RWPE2 (cell line): ENCODE measurements around the gene EZR.

Experiments
- ATAC-seq: fragments of 200-7000 bp; cut with Tn5 transposase; 3 replicates; pipeline ENCODE4 v1.9.1; 2021; ENCODE audit warnings: low read depth
- DNase-seq: peaks from one replicate; pipeline ENCODE4 v3.0.0-alpha.2; 2020; ENCODE audit warnings: low spot score
- H3K27ac ChIP-seq: fragments of 450-650 bp; 2 replicates; pipeline ENCODE4 v1.5.1; 2017; ENCODE audit warnings: mild to moderate bottlenecking; ENCODE audit not compliant: poor library complexity, severe bottlenecking
- H3K27me3 ChIP-seq: fragments of 250-450 bp; sonication (Bioruptor Pico); 2 replicates; pipeline ENCODE4 v1.5.1; 2021; ENCODE audit warnings: mild to moderate bottlenecking, moderate library complexity; ENCODE audit not compliant: insufficient read depth, poor library complexity, severe bottlenecking
- H3K36me3 ChIP-seq: fragments of 250-450 bp; sonication (Bioruptor Pico); 2 replicates; pipeline ENCODE4 v1.5.1; 2020; ENCODE audit warnings: low read depth, mild to moderate bottlenecking, moderate library complexity
- H3K4me1 ChIP-seq: fragments of 250-450 bp; sonication (Bioruptor Pico); 2 replicates; pipeline ENCODE4 v1.5.1; 2021; ENCODE audit warnings: mild to moderate bottlenecking, moderate library complexity; ENCODE audit not compliant: insufficient read depth, poor library complexity, severe bottlenecking
- H3K4me3 ChIP-seq: fragments of 250-450 bp; sonication (Bioruptor Pico); 2 replicates; pipeline ENCODE4 v1.5.1; 2021; ENCODE audit warnings: mild to moderate bottlenecking, moderate library complexity; ENCODE audit not compliant: severe bottlenecking
- H3K9me3 ChIP-seq: fragments of 250-450 bp; sonication (Bioruptor Pico); 2 replicates; pipeline ENCODE4 v1.5.1; 2021; ENCODE audit warnings: mild to moderate bottlenecking, moderate library complexity; ENCODE audit not compliant: severe bottlenecking
- CTCF ChIP-seq: fragments of 450-650 bp; IDR thresholded peaks from one replicate; pipeline ENCODE4 v1.5.1; 2017; ENCODE audit warnings: mild to moderate bottlenecking, moderate library complexity; ENCODE audit not compliant: poor library complexity, severe bottlenecking

The EZR gene

GRCh38 chr6:158819213-158819976, at the start of gene EZR:
Gene EZR, minus strand, starts transcription at chr6:158819368. Its CDS starts 1,275 bp downstream, at chr6:158818093.
- no peak for TF ChIP-seq CTCF
- Histone ChIP-seq H3K36me3 (peaks cover 36% of the 10 kb centered on the region), H3K9me3 (no peaks in the 10 kb centered on the region), H3K4me1 (peaks cover 29% of the 10 kb centered on the region), H3K27me3 (no peaks in the 10 kb centered on the region), H3K4me3 (peak within 1 kb of the TSS; percentile 99), H3K27ac (peak within 1 kb of the TSS; percentile 86)
- DNase-seq (peak; percentile 78), ATAC-seq (peak; percentile 56)

DNA sequence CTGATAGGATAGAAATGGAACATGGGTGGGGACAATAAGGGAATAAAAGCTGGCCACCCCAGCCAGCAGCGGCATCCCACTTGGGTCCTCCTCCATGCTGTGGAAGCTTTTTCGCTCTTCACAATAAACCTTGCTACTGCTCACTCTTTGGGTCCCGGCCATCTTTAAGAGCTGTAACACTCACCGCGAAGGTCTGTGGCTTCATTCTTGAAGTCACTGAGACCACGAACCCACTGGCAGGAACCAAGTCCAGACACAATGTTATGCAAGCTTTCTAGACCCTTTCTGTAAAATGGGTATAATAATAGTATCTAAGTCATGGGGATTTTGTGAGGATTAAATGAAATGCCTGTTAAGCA, 48.9 kb upstream of the EZR start:
- Histone ChIP-seq H3K27me3 (no peaks in the 10 kb centered on the region), H3K27ac (peak overlapping the region; percentile 77), H3K4me3 (no peak overlapping the region), H3K9me3 (no peaks in the 10 kb centered on the region), H3K4me1 (peaks cover 13% of the 10 kb centered on the region), H3K36me3 (no peaks in the 10 kb centered on the region)
- DNase-seq (no peak), ATAC-seq (no peak)
- TF ChIP-seq CTCF: no peak

GRCh38 chr6:158867381-158868121, 48.4 kb upstream of the EZR start:
- peaks cover 13% of the 10 kb centered on the region for H3K4me1 ChIP-seq
- no peak for TF ChIP-seq CTCF
- no peak for DNase-seq
- no peaks in the 10 kb centered on the region for H3K27me3 ChIP-seq
- ATAC-seq: no peak
- no peak overlapping the region for H3K4me3 ChIP-seq
- H3K36me3 ChIP-seq: no peaks in the 10 kb centered on the region
- H3K9me3 ChIP-seq: no peaks in the 10 kb centered on the region
- H3K27ac ChIP-seq: peak overlapping the region; percentile 77

- Histone ChIP-seq H3K36me3 (no peaks in the 10 kb centered on the region), H3K9me3 (no peaks in the 10 kb centered on the region), H3K27me3 (no peaks in the 10 kb centered on the region), H3K4me1 (peaks cover 21% of the 10 kb centered on the region), H3K27ac (no peak overlapping the region), H3K4me3 (no peak overlapping the region)
- DNase-seq (no peak), ATAC-seq (no peak)
- no peak for TF ChIP-seq CTCF
Measured at GRCh38 chr6:158865769-158866168, 46.6 kb upstream of the EZR start.
